K562 (cell line): ENCODE results near the gene CPSF4L. TPM values are rescaled to one million over a fixed set of nuclear protein-coding genes. Genes with fewer than 3 reads are reported as not detected.

Source experiments
- HDGF ChIP-seq: fragments of 450-650 bp; IDR thresholded peaks from 2 replicates; pipeline ENCODE4 v1.6.1; 2016
- MCM3 ChIP-seq: fragments of 450-650 bp; IDR thresholded peaks from 2 replicates; pipeline ENCODE4 v1.6.1; 2016
- NEUROD1 ChIP-seq: fragments of 150-350 bp; IDR thresholded peaks from 2 replicates; pipeline ENCODE4 v1.6.1; 2014; ENCODE audit warnings: borderline replicate concordance, low read length, low read depth; ENCODE audit not compliant: partially characterized antibody
- TAF7 ChIP-seq: fragments of 450-650 bp; IDR thresholded peaks from 2 replicates; pipeline ENCODE4 v1.6.1; 2016; ENCODE audit warnings: missing genetic modification characterization, missing compliant biosample characterization
- ZNF778 ChIP-seq: fragments of 450-650 bp; formaldehyde crosslinking; IDR thresholded peaks from 2 replicates; pipeline ENCODE4 v1.4.0; 2020; ENCODE audit warnings: mild to moderate bottlenecking, moderate library complexity
- polyA plus RNA-seq, 8 experiments: library from polyadenylated mRNA; depleted of rRNA in 4 of 8; stranded (reverse) in 5 of 8; unstranded in 3 of 8; fragments of >200 nt; fragmentation: Nextera tagmentation in 2 of 8; fragmentation: Illumina TruSeq in 1 of 8; extraction: Ambion mirVana in 2 of 8; extraction: Trizol in 1 of 8; gene quantifications; 2 replicates each; pipeline versions ENCODE4 v1.2.1 to v1.2.3, GENCODE V29; 2011 to 2014; ENCODE audit warnings: inconsistent platforms in 1 of 8, missing spikeins in 1 of 8
- total RNA-seq, 7 experiments: library from RNA; depleted of rRNA in 6 of 7; stranded (reverse); fragments of >200 nt in 6 of 7; fragmentation: Illumina TruSeq in 2 of 7; extraction: Trizol in 2 of 7; gene quantifications; 2 replicates each; pipeline versions ENCODE4 v1.2.1 to v1.2.3, GENCODE V29; 2011 to 2021; ENCODE audit warnings: low replicate concordance in 1 of 7
- TF ChIP-seq, protein P1 (sequence below): sonication (generic); formaldehyde crosslinking; IDR thresholded peaks from 2 replicates; pipeline ENCODE4 v1.8.0; 2023; ENCODE audit warnings: missing genetic modification reagents, mild to moderate bottlenecking, borderline replicate concordance
- TF ChIP-seq, protein P2 (sequence below): fragments of 450-650 bp; IDR thresholded peaks from 2 replicates; pipeline ENCODE4 v1.6.1; 2016; ENCODE audit warnings: low read depth
- TF ChIP-seq, protein P3 (sequence below): fragments of 250-450 bp; sonication (Bioruptor Pico); IDR thresholded peaks from 2 replicates; pipeline ENCODE4 v1.4.0; 2020; ENCODE audit warnings: mild to moderate bottlenecking, moderate library complexity

Gene CPSF4L
- total and polyA plus RNA-seq, 9 of the 15 experiments (the other 6 are each of a cell fraction or from before 2014, with no cell fraction given): not detected

DNA sequence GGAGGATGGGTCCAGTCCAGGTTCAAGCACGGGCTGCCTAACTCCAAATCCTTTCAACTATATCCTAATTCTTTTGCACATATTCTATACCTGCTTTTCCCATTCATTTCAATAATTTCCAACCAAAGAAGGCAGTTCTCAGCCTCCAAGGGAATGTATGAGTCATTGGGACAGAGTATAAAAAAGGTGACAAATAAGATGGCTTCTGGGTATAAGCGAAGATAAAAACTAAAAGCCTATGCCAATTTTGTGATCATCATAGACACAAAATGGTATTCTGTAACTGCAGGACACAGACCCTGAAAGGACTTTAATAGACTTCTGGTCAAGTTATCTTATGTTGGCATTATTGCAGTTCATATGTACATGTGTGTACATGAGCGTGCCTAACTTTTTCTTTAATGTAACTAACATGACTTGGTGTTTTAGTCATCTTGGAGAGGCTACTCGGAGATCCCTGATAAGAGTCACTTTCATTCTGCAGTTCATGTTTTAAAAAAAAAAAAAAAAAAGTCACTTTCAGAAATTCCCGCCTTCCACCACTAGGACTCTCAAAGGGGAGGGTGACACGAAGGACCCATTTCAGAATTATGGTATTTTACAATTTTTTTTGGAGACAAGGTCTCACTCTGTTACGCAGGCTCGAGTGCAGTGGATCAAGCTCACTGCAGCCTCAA is 51.5 kb downstream of the CPSF4L start (continued):
- TF ChIP-seq, protein P1, sequence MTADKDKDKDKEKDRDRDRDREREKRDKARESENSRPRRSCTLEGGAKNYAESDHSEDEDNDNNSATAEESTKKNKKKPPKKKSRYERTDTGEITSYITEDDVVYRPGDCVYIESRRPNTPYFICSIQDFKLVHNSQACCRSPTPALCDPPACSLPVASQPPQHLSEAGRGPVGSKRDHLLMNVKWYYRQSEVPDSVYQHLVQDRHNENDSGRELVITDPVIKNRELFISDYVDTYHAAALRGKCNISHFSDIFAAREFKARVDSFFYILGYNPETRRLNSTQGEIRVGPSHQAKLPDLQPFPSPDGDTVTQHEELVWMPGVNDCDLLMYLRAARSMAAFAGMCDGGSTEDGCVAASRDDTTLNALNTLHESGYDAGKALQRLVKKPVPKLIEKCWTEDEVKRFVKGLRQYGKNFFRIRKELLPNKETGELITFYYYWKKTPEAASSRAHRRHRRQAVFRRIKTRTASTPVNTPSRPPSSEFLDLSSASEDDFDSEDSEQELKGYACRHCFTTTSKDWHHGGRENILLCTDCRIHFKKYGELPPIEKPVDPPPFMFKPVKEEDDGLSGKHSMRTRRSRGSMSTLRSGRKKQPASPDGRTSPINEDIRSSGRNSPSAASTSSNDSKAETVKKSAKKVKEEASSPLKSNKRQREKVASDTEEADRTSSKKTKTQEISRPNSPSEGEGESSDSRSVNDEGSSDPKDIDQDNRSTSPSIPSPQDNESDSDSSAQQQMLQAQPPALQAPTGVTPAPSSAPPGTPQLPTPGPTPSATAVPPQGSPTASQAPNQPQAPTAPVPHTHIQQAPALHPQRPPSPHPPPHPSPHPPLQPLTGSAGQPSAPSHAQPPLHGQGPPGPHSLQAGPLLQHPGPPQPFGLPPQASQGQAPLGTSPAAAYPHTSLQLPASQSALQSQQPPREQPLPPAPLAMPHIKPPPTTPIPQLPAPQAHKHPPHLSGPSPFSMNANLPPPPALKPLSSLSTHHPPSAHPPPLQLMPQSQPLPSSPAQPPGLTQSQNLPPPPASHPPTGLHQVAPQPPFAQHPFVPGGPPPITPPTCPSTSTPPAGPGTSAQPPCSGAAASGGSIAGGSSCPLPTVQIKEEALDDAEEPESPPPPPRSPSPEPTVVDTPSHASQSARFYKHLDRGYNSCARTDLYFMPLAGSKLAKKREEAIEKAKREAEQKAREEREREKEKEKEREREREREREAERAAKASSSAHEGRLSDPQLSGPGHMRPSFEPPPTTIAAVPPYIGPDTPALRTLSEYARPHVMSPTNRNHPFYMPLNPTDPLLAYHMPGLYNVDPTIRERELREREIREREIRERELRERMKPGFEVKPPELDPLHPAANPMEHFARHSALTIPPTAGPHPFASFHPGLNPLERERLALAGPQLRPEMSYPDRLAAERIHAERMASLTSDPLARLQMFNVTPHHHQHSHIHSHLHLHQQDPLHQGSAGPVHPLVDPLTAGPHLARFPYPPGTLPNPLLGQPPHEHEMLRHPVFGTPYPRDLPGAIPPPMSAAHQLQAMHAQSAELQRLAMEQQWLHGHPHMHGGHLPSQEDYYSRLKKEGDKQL: no peak
- TF ChIP-seq TAF7 (tag): no peak
- TF ChIP-seq, protein P2, sequence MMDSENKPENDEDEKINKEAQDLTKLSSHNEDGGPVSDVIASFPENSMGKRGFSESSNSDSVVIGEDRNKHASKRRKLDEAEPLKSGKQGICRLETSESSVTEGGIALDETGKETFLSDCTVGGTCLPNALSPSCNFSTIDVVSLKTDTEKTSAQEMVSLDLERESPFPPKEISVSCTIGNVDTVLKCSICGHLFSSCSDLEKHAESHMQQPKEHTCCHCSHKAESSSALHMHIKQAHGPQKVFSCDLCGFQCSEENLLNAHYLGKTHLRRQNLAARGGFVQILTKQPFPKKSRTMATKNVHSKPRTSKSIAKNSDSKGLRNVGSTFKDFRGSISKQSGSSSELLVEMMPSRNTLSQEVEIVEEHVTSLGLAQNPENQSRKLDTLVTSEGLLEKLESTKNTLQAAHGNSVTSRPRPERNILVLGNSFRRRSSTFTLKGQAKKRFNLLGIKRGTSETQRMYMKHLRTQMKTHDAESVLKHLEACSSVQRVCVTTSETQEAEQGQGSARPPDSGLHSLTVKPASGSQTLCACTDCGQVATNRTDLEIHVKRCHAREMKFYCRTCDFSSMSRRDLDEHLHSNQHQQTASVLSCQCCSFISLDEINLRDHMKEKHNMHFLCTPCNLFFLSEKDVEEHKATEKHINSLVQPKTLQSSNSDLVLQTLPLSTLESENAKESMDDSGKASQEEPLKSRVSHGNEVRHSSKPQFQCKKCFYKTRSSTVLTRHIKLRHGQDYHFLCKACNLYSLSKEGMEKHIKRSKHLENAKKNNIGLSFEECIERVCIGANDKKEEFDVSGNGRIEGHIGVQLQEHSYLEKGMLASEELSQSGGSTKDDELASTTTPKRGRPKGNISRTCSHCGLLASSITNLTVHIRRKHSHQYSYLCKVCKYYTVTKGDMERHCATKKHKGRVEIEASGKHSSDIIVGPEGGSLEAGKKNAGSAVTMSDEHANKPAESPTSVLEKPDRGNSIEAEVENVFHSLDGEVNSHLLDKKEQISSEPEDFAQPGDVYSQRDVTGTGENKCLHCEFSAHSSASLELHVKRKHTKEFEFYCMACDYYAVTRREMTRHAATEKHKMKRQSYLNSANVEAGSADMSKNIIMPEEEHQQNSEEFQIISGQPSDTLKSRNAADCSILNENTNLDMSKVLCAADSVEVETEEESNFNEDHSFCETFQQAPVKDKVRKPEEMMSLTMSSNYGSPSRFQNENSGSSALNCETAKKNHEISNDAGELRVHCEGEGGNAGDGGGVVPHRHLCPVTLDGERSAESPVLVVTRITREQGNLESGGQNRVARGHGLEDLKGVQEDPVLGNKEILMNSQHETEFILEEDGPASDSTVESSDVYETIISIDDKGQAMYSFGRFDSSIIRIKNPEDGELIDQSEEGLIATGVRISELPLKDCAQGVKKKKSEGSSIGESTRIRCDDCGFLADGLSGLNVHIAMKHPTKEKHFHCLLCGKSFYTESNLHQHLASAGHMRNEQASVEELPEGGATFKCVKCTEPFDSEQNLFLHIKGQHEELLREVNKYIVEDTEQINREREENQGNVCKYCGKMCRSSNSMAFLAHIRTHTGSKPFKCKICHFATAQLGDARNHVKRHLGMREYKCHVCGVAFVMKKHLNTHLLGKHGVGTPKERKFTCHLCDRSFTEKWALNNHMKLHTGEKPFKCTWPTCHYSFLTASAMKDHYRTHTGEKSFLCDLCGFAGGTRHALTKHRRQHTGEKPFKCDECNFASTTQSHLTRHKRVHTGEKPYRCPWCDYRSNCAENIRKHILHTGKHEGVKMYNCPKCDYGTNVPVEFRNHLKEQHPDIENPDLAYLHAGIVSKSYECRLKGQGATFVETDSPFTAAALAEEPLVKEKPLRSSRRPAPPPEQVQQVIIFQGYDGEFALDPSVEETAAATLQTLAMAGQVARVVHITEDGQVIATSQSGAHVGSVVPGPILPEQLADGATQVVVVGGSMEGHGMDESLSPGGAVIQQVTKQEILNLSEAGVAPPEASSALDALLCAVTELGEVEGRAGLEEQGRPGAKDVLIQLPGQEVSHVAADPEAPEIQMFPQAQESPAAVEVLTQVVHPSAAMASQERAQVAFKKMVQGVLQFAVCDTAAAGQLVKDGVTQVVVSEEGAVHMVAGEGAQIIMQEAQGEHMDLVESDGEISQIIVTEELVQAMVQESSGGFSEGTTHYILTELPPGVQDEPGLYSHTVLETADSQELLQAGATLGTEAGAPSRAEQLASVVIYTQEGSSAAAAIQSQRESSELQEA: no peak
- TF ChIP-seq, protein P3, sequence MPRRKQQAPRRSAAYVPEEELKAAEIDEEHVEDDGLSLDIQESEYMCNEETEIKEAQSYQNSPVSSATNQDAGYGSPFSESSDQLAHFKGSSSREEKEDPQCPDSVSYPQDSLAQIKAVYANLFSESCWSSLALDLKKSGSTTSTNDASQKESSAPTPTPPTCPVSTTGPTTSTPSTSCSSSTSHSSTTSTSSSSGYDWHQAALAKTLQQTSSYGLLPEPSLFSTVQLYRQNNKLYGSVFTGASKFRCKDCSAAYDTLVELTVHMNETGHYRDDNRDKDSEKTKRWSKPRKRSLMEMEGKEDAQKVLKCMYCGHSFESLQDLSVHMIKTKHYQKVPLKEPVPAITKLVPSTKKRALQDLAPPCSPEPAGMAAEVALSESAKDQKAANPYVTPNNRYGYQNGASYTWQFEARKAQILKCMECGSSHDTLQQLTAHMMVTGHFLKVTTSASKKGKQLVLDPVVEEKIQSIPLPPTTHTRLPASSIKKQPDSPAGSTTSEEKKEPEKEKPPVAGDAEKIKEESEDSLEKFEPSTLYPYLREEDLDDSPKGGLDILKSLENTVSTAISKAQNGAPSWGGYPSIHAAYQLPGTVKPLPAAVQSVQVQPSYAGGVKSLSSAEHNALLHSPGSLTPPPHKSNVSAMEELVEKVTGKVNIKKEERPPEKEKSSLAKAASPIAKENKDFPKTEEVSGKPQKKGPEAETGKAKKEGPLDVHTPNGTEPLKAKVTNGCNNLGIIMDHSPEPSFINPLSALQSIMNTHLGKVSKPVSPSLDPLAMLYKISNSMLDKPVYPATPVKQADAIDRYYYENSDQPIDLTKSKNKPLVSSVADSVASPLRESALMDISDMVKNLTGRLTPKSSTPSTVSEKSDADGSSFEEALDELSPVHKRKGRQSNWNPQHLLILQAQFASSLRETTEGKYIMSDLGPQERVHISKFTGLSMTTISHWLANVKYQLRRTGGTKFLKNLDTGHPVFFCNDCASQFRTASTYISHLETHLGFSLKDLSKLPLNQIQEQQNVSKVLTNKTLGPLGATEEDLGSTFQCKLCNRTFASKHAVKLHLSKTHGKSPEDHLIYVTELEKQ (CRISPR knock-in tag): no peak
- no peak for TF ChIP-seq MCM3
- TF ChIP-seq NEUROD1: no peak
- TF ChIP-seq HDGF: no peak
- no peak for TF ChIP-seq ZNF778 (CRISPR knock-in tag)
